ENCODE results near the gene COL27A1. TPM values are rescaled to one million over a fixed set of nuclear protein-coding genes. Genes with fewer than 3 reads are reported as not detected.

Gene COL27A1
- total RNA-seq, 1 donor from 2014 or later: 9.3 TPM

- TF ChIP-seq CTCF (IDR thresholded peaks at IDR 0.05): peak in 1 of 3 experiments; percentile 6
- DNase-seq (ENCODE audit: low spot score in 2 of 2): peak in 1 of 2 donors; percentile 83
- intact Hi-C loops (cut with DNase I): loop anchor here (2.0 kb wide), 1 partner anchor 48 kb away; no protein-coding TSS in a partner anchor
Observed at GRCh38 chr9:114156657-114157421, 1.5 kb downstream of the COL27A1 start.

GRCh38 chr9:114157516-114158176 is 2.3 kb downstream of the COL27A1 start:
- intact Hi-C loops (cut with DNase I): loop anchor here (2.0 kb wide), 2 partner anchors 21 to 47 kb away; no protein-coding TSS in a partner anchor
- H3K27me3 ChIP-seq: peaks cover 6% of the 10 kb centered on the region

More at GRCh38 chr9:114156657-114157421, 1.5 kb downstream of the COL27A1 start:
- H3K9me3 ChIP-seq: no peaks in the 10 kb centered on the region
- H3K4me1 ChIP-seq: peaks cover 14 to 21% of the 10 kb centered on the region in 2 donors
- H3K4me3 ChIP-seq: peak overlapping the region; percentile 46 to 91
- H3K27me3 ChIP-seq: peaks cover 6% of the 10 kb centered on the region
- no peaks in the 10 kb centered on the region for H3K36me3 ChIP-seq
- H3K27ac ChIP-seq: peak overlapping the region; percentile 5 to 91

GRCh38 chr9:114158482-114159130 is 3.3 kb downstream of the COL27A1 start:
- Histone ChIP-seq H3K4me1 (peaks cover 12 to 29% of the 10 kb centered on the region in 2 donors), H3K27ac (peak overlapping the region; percentile 5 to 91), H3K36me3 (no peaks in the 10 kb centered on the region)

More at GRCh38 chr9:114157516-114158176, 2.3 kb downstream of the COL27A1 start:
- no peak for TF ChIP-seq CTCF (IDR thresholded peaks at IDR 0.05)
- H3K27ac ChIP-seq: peak overlapping the region; percentile 5 to 91
- no peaks in the 10 kb centered on the region for H3K36me3 ChIP-seq
- no peak overlapping the region for H3K4me3 ChIP-seq
- no peaks in the 10 kb centered on the region for H3K9me3 ChIP-seq
- peaks cover 14 to 25% of the 10 kb centered on the region in 2 donors for H3K4me1 ChIP-seq
- DNase-seq (ENCODE audit: low spot score in 2 of 2): no peak

GRCh38 chr9:114159691-114160090 is 4.4 kb downstream of the COL27A1 start:
- Histone ChIP-seq H3K4me1 (peaks cover 3 to 18% of the 10 kb centered on the region in 2 donors), H3K4me3 (no peak overlapping the region), H3K27me3 (no peaks in the 10 kb centered on the region), H3K9me3 (no peaks in the 10 kb centered on the region), H3K27ac (no peak overlapping the region), H3K36me3 (no peaks in the 10 kb centered on the region)
- no peak for DNase-seq (ENCODE audit: low spot score in 2 of 2)
- no peak for TF ChIP-seq CTCF (IDR thresholded peaks at IDR 0.05)
- intact Hi-C loops (cut with DNase I): loop anchor here (2.0 kb wide), 1 partner anchor 19 kb away; no protein-coding TSS in a partner anchor

More at GRCh38 chr9:114158482-114159130, 3.3 kb downstream of the COL27A1 start:
- Histone ChIP-seq H3K9me3 (no peaks in the 10 kb centered on the region), H3K27me3 (peaks cover 6% of the 10 kb centered on the region), H3K4me3 (no peak overlapping the region)
- intact Hi-C loops (cut with DNase I): loop anchor here (2.0 kb wide), 1 partner anchor 20 kb away; no protein-coding TSS in a partner anchor
- DNase-seq (ENCODE audit: low spot score in 2 of 2): no peak
- no peak for TF ChIP-seq CTCF (IDR thresholded peaks at IDR 0.05)

- no peak for TF ChIP-seq CTCF (IDR thresholded peaks at IDR 0.05)
- Histone ChIP-seq H3K36me3 (no peaks in the 10 kb centered on the region), H3K4me1 (peaks cover 0 to 15% of the 10 kb centered on the region in 2 donors), H3K27ac (peak overlapping the region in 1 of 2 donors; percentile 19), H3K9me3 (no peaks in the 10 kb centered on the region), H3K4me3 (no peak overlapping the region), H3K27me3 (no peaks in the 10 kb centered on the region)
- DNase-seq (ENCODE audit: low spot score in 2 of 2): no peak
- intact Hi-C loops (cut with DNase I): no loop called here
Observed at GRCh38 chr9:114161513-114161912, 6.2 kb downstream of the COL27A1 start.
